NT2/D1 (cell line): ENCODE data around the gene ATP5PD.

Experiments used
- DNase-seq: peaks from one replicate; pipeline ENCODE4 v3.0.0-alpha.2; 2011; ENCODE audit warnings: low read depth, low spot score
- H3K27me3 ChIP-seq: 2 replicates; pipeline ENCODE4 v1.6.0; 2011; ENCODE audit warnings: mild to moderate bottlenecking; ENCODE audit not compliant: insufficient read length, insufficient read depth
- H3K36me3 ChIP-seq: 2 replicates; pipeline ENCODE4 v1.6.1; 2011; ENCODE audit warnings: mild to moderate bottlenecking, low read length, mixed read lengths; ENCODE audit not compliant: insufficient read depth, insufficient read length
- H3K4me1 ChIP-seq: 2 replicates; pipeline ENCODE4 v1.5.1; 2011; ENCODE audit not compliant: insufficient read depth, insufficient read length
- H3K4me3 ChIP-seq: 2 replicates; pipeline ENCODE4 v1.5.1; 2011; ENCODE audit warnings: low read depth; ENCODE audit not compliant: insufficient read length
- H3K9ac ChIP-seq: 2 replicates; pipeline ENCODE4 v1.6.0; 2011; ENCODE audit warnings: low read depth; ENCODE audit not compliant: insufficient read length
- H3K9me3 ChIP-seq: 2 replicates; pipeline ENCODE4 v1.5.1; 2011; ENCODE audit warnings: mild to moderate bottlenecking, low read length; ENCODE audit not compliant: insufficient read depth
- SUZ12 ChIP-seq: IDR thresholded peaks from 2 replicates; pipeline ENCODE4 v1.6.1; 2011; ENCODE audit not compliant: insufficient read length, insufficient read depth; ENCODE audit errors: extremely low read depth
- YY1 ChIP-seq: IDR thresholded peaks from 2 replicates; pipeline ENCODE4 v1.6.1; 2011; ENCODE audit not compliant: insufficient read length, insufficient read depth
- ZNF274 ChIP-seq: IDR thresholded peaks from 2 replicates; pipeline ENCODE4 v1.6.1; 2011; ENCODE audit warnings: mild to moderate bottlenecking, low read depth, low read length

Gene ATP5PD

DNA sequence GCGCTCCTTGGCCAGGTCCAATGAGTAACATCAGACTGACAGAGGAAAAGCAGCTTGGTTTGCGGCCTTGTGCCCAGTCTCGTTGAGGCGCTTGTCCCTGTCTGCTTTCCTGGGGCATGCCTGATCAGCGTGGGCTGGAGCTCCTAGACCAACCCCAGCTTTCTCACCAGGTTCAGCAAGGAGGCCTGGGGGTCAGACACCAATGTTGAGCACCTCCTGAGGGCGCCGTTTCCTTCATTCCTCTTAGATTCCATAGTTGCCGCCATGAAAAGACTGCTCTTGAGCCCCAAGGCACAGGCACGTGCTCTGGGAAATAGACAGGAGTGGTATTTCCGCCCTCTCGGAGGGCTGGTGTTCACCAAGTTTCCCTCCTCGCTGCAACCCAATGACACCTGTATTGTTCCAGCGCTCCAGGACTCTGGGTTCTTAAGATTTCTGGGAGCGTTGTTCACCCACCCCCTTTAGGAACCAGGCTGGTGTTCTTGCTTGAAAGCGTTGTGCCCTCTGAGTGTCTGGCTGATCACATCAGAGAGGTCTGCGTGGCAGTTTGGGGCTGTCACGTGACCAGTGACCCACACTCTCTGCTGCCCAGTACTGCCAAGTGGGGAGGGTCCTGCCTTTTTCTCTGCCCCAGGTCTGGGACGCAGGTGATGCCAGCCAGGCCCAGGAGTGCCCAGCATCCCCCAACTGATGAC lies 18.2 kb upstream of the ATP5PD start:
- no peak for DNase-seq
- Histone ChIP-seq H3K4me3 (no peak overlapping the region), H3K36me3 (peaks cover 57% of the 10 kb centered on the region), H3K9ac (no peak overlapping the region), H3K4me1 (peaks cover 2% of the 10 kb centered on the region), H3K9me3 (no peaks in the 10 kb centered on the region), H3K27me3 (no peaks in the 10 kb centered on the region)
- TF ChIP-seq YY1: no peak
- TF ChIP-seq SUZ12: no peak
- no peak for TF ChIP-seq ZNF274

DNA sequence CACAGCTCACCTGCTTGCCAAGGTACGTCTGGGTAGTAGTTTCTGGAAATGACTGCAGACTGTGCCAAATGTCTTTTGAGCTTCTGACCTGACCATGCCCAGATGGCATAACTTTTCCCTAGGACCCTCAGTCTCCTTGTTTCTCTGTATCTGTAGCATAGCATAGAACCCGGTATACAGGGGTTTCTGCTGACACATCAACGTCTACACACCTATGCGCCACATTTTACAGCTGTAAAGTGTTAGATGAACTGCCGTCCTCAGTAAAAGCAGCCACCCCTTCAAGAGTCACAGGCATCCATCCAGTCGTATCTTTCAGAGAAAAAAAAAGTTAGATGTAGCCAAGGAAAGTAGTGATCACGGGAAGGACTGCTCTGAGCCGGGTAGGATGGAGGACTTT lies 17.7 kb upstream of the ATP5PD start:
- H3K36me3 ChIP-seq: peaks cover 62% of the 10 kb centered on the region
- DNase-seq: no peak
- no peaks in the 10 kb centered on the region for H3K27me3 ChIP-seq
- no peak overlapping the region for H3K4me3 ChIP-seq
- no peak overlapping the region for H3K9ac ChIP-seq
- peaks cover 2% of the 10 kb centered on the region for H3K4me1 ChIP-seq
- no peaks in the 10 kb centered on the region for H3K9me3 ChIP-seq
- TF ChIP-seq ZNF274: no peak
- no peak for TF ChIP-seq YY1
- no peak for TF ChIP-seq SUZ12

DNA sequence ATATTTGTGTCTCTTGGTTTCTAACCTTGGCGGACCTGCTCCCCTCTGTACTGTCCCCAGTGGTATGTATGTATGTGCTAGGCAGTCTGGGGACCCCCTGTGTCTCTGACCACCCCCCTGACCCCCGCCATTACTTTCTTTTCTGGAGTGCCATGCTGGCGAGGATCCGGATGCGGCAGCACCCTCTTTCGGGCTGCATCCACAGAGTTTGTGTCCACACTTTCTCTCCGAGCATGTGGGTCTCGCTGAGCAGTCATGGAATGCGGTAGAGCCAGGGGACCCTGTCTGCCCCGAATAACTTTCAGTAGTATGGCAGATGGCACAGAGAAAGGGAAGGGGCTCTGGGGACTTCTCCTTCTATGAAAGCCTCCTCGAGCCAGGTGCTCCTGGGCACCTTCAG lies 17.3 kb upstream of the ATP5PD start:
- no peak overlapping the region for H3K9ac ChIP-seq
- no peak for DNase-seq
- H3K4me3 ChIP-seq: no peak overlapping the region
- no peaks in the 10 kb centered on the region for H3K27me3 ChIP-seq
- TF ChIP-seq SUZ12: no peak
- no peak for TF ChIP-seq ZNF274
- no peak for TF ChIP-seq YY1
- no peaks in the 10 kb centered on the region for H3K9me3 ChIP-seq
- H3K4me1 ChIP-seq: peaks cover 2% of the 10 kb centered on the region
- H3K36me3 ChIP-seq: peaks cover 66% of the 10 kb centered on the region

DNA sequence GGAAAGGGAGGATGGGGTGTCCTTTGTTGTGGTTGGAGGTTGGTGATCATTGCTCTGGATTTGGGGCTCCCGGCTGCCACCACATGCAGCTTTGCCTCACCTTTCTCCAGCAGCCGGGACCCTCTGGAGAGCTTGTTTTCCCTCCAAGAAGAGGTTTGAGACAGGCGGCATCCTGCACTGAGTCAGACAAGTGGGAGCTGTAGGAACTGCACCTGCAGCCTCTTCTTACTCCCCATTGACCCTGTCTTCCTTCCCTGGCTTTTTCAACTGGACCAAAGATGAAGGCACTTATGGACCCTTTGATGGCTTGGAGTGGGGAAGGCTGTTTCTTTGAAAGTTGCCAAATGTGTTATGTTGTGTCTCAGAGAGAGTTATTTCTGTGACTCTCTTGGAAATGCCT lies 16.9 kb upstream of the ATP5PD start:
- Histone ChIP-seq H3K9me3 (no peaks in the 10 kb centered on the region), H3K4me1 (peaks cover 2% of the 10 kb centered on the region), H3K4me3 (no peak overlapping the region), H3K36me3 (peaks cover 66% of the 10 kb centered on the region), H3K27me3 (no peaks in the 10 kb centered on the region), H3K9ac (no peak overlapping the region)
- no peak for TF ChIP-seq SUZ12
- no peak for DNase-seq

DNA sequence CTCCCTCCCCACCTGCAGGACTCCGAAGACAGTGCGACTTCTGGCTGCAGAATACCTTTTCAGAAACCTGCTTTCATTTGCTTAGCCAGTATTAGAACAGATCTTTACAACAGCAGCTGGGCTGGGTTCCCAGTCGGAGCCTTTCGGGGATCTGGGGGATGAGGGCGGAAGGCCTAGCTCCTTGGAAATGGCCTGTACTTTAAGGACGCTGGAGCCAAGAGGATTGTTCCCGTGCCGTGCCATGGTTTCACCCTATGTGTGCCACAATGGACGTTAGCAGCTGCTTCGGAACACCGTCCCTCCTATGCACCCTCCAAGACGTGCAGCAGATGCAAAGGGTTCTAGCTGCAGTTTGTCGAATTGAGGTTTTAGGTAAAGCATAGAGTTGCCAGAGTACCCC lies 16.4 kb upstream of the ATP5PD start:
- Histone ChIP-seq H3K9ac (no peak overlapping the region), H3K27me3 (no peaks in the 10 kb centered on the region), H3K4me3 (no peak overlapping the region), H3K4me1 (peaks cover 2% of the 10 kb centered on the region), H3K9me3 (no peaks in the 10 kb centered on the region), H3K36me3 (peaks cover 66% of the 10 kb centered on the region)
- no peak for DNase-seq
- TF ChIP-seq SUZ12 (no peak), YY1 (no peak), ZNF274 (no peak)

DNA sequence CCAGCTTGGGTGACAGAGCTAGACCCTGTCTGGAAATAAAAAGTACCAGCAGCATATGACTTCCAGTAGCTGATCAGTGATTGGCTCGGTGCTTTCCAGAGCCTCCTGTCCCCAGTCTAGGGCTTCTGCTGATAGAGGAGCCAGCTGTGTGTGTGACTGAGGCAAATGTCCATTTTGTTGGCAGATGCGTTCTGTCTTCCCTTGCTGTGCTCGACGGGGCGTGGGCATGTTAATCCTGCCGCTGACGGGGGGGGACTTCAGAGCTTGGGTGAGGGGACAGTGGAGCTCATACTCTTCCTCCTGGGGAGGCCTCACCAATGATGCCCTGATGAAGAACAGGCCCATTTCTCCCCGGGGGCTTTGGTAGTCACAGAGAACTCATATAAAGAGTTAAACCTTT lies 14.8 kb upstream of the ATP5PD start:
- no peak for DNase-seq
- Histone ChIP-seq H3K36me3 (peaks cover 72% of the 10 kb centered on the region), H3K4me1 (peaks cover 2% of the 10 kb centered on the region), H3K9ac (no peak overlapping the region), H3K9me3 (no peaks in the 10 kb centered on the region), H3K27me3 (no peaks in the 10 kb centered on the region), H3K4me3 (no peak overlapping the region)
- TF ChIP-seq ZNF274 (no peak), YY1 (no peak)

DNA sequence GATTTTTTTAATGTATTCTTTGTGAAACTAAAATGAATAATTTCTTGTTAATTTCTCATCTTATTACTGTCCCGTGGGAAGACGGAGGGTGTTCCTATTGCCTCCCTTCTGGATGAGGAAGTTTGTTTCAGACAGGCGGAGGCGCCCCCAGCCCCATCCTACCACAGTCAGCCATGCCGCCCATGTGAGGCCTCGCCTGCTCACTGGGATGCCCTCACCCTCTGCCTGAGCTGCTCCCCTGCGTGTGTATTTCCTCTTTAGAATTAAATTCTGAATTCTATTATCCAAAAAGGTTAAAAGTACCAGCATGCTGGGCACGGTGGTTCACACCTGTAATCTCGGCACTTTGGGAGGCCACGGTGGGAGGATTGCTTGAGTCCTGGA lies 14.3 kb upstream of the ATP5PD start:
- no peak for DNase-seq
- TF ChIP-seq SUZ12: no peak
- no peak for TF ChIP-seq ZNF274
- TF ChIP-seq YY1: no peak
- no peaks in the 10 kb centered on the region for H3K27me3 ChIP-seq
- H3K36me3 ChIP-seq: peaks cover 78% of the 10 kb centered on the region
- peaks cover 2% of the 10 kb centered on the region for H3K4me1 ChIP-seq
- no peak overlapping the region for H3K9ac ChIP-seq
- no peak overlapping the region for H3K4me3 ChIP-seq
- H3K9me3 ChIP-seq: no peaks in the 10 kb centered on the region
